GM12892 (cell line): ENCODE results near the gene EPS15.

Source experiments
- POLR2A ChIP-seq: IDR thresholded peaks from 2 replicates; pipeline ENCODE4 v1.6.1; 2011; ENCODE audit warnings: low read depth, low read length, control low read depth
- POLR2AphosphoS5 ChIP-seq: IDR thresholded peaks from 2 replicates; pipeline ENCODE4 v1.6.1; 2011; ENCODE audit warnings: low read depth, low read length, control low read depth
- TAF1 ChIP-seq: IDR thresholded peaks from 2 replicates; pipeline ENCODE4 v1.6.1; 2011; ENCODE audit warnings: low read depth, mild to moderate bottlenecking, control low read depth, low read length, borderline replicate concordance

DNA sequence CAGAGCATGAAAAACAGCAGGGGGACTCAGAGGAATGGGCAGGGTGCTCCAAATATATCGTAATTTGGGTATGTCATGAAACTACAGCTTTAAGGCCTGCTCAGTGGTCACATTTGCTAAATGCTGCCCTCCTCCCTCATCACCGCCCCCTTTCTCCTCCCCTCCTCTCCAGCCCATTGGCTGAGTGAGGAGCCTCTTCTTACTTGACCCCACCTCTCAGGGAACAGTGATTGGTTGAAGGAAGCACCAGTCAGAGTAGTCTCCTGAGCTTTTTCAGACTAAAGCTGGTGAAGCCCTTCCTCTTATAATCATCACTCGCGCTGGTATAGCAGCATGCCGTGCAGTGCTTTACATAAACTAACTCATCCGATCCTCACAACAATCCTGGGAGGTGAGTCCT is 178.7 kb downstream of the EPS15 start:
- TF ChIP-seq POLR2AphosphoS5 = no peak
- TF ChIP-seq POLR2A = no peak
- TF ChIP-seq TAF1 = no peak
